Measurements from ENCODE around the gene ALDH3A2. TPM values are rescaled to one million over a fixed set of nuclear protein-coding genes. Genes with fewer than 3 reads are reported as not detected.
A peak's percentile ranks its signal among the peaks of the same experiment; 100 is the strongest.
"Not testable (repeated sequence)": the region's sequence is repeated elsewhere in the genome, so short reads cannot be mapped to it uniquely, and the experiment has no call there.

ALDH3A2 gene
- total and polyA plus RNA-seq, 12 donors, result 20.6 to 104 (median 66.1) TPM

DNA sequence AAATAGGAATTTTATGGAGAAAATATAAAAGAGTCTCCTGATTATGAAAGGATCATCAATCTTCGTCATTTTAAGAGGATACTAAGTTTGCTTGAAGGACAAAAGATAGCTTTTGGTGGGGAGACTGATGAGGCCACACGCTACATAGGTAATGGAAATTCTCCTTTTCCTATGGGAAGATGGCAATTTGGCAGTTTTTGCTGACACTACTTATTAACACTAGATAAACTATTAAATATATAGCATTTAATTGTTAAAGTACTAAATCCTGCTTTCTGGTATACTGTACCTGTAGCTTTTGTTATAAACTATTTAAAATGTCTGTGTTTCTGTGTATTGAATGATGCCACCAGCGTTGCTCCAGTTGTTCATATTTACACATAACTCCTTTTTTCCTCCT, 12.6 kb downstream of the ALDH3A2 start:
- Histone ChIP-seq H3K4me3 (no peak overlapping the region), H3K36me3 (peaks cover 0 to 96% (median 30%) of the 10 kb centered on the region in 9 donors), H3K27me3 (no peaks in the 10 kb centered on the region), H3K4me1 (peaks cover 0 to 32% (median 13%) of the 10 kb centered on the region in 9 donors), H3K27ac (no peak overlapping the region), H3K9me3 (no peaks in the 10 kb centered on the region)
- 97 to 98% methylated on average over 3 of the region's 3 CpGs for WGBS, 2 donors
- intact Hi-C loops (cut with DNase I), result loop anchor here in 1 of 10 donors (10.0 kb wide), 1 partner anchor 84 kb away; the partner anchor contains the start of gene ALDH3A1
- DNase-seq (no peak), ATAC-seq (no peak)
- TF ChIP-seq, protein P1, sequence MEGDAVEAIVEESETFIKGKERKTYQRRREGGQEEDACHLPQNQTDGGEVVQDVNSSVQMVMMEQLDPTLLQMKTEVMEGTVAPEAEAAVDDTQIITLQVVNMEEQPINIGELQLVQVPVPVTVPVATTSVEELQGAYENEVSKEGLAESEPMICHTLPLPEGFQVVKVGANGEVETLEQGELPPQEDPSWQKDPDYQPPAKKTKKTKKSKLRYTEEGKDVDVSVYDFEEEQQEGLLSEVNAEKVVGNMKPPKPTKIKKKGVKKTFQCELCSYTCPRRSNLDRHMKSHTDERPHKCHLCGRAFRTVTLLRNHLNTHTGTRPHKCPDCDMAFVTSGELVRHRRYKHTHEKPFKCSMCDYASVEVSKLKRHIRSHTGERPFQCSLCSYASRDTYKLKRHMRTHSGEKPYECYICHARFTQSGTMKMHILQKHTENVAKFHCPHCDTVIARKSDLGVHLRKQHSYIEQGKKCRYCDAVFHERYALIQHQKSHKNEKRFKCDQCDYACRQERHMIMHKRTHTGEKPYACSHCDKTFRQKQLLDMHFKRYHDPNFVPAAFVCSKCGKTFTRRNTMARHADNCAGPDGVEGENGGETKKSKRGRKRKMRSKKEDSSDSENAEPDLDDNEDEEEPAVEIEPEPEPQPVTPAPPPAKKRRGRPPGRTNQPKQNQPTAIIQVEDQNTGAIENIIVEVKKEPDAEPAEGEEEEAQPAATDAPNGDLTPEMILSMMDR (IDR thresholded peaks at IDR 0.05), result no peak

DNA sequence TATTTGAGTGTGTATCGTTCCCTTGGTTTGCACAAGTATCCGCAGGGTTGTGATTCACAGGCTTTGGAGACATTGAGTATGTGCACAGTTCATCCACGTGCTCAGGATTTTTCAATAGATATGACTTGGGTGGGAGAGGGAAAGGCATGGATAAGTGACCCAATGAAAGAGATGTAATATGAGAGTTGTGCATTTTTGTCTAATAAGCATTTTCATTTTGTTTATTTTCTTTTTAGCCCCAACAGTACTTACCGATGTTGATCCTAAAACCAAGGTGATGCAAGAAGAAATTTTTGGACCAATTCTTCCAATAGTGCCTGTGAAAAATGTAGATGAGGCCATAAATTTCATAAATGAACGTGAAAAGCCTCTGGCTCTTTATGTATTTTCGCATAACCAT, 14.5 kb downstream of the ALDH3A2 start:
- WGBS, 2 donors, result 95 to 96% methylated on average over 6 of the region's 6 CpGs
- DNase-seq, result no peak
- ATAC-seq, result no peak
- H3K27ac ChIP-seq, result no peak overlapping the region
- no peak overlapping the region for H3K4me3 ChIP-seq
- intact Hi-C loops (cut with DNase I), result loop anchor here in 1 of 10 donors (10.0 kb wide), 1 partner anchor 82 kb away; the partner anchor contains the start of gene ALDH3A1
- H3K4me1 ChIP-seq, result peaks cover 0 to 26% (median 10%) of the 10 kb centered on the region in 9 donors
- no peaks in the 10 kb centered on the region for H3K9me3 ChIP-seq
- TF ChIP-seq, protein P1 (IDR thresholded peaks at IDR 0.05), result no peak
- no peaks in the 10 kb centered on the region for H3K27me3 ChIP-seq
- peaks cover 0 to 93% (median 19%) of the 10 kb centered on the region in 9 donors for H3K36me3 ChIP-seq

DNA sequence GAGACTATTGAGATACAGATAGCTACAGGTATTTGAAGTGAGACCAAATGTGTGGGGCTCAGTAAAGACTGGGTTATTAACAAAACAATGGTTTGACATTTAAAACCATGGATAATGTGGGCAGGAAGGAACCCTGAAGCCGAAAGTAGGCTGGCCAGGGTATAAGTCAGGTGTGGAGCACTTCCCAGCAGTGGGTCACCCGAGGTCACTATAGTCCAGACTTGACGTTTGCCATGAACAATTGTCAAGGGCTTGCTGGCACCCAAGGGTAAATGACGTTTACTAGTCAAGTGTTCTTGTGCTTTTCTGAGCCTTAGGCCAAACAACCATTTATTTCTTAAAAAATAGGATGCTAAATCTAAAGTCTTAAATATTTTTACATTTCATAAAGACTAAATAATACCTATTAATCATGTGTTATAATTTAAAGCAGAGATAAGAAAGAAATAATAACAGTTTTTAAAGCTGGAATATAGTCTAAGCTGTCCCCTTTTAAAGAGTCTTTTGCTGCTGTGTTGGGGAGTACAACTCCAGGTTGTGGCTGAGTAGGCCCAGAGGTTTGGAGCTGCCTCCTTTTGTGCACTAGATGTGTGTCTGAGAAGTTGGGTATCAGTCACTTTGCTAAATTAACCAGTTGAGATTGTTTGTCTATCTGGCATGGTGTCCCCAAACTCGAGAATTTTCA, 15.7 kb downstream of the ALDH3A2 start:
- TF ChIP-seq, protein P1 (IDR thresholded peaks at IDR 0.05), result no peak
- DNase-seq (peak in 1 of 2 donors; percentile 72), ATAC-seq (peak; percentile 77 to 98 (median 92))
- peak overlapping the region in 6 of 10 donors; percentile 13 to 64 (median 50) for H3K27ac ChIP-seq
- intact Hi-C loops (cut with DNase I), result loop anchor here in 1 of 10 donors (10.0 kb wide), 1 partner anchor 81 kb away; the partner anchor contains the start of gene ALDH3A1
- no peak overlapping the region for H3K4me3 ChIP-seq
- 39 to 41% methylated on average over 5 of the region's 5 CpGs for WGBS, 2 donors
- H3K4me1 ChIP-seq, result peaks cover 0 to 24% (median 10%) of the 10 kb centered on the region in 9 donors
- no peaks in the 10 kb centered on the region for H3K9me3 ChIP-seq
- peaks cover 0 to 94% (median 19%) of the 10 kb centered on the region in 9 donors for H3K36me3 ChIP-seq
- no peaks in the 10 kb centered on the region for H3K27me3 ChIP-seq

DNA sequence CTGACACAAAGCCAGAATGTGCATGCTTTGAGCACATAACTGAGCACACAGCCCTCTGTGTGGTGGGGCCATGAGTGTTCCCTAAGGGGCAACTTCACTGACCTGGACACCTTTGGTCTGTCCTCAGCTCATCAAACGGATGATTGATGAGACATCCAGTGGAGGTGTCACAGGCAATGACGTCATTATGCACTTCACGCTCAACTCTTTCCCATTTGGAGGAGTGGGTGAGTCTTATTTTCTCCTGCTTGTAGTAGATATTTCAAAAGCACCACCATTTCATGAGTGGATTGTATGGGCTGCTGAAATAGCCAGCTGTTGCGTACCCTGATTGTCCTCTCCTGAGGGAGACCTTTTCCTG, 16.2 kb downstream of the ALDH3A2 start:
- TF ChIP-seq, protein P1 (IDR thresholded peaks at IDR 0.05), result no peak
- H3K27ac ChIP-seq, result peak overlapping the region in 5 of 10 donors; percentile 1 to 59 (median 49)
- H3K4me3 ChIP-seq, result no peak overlapping the region
- H3K36me3 ChIP-seq, result peaks cover 0 to 96% (median 19%) of the 10 kb centered on the region in 9 donors
- H3K4me1 ChIP-seq, result peaks cover 0 to 19% (median 10%) of the 10 kb centered on the region in 9 donors
- intact Hi-C loops (cut with DNase I), result loop anchor here in 1 of 10 donors (10.0 kb wide), 1 partner anchor 80 kb away; the partner anchor contains the start of gene ALDH3A1
- DNase-seq (no peak), ATAC-seq (peak in 1 of 8 donors; percentile 33)
- 90 to 92% methylated on average over 4 of the region's 4 CpGs for WGBS, 2 donors
- H3K27me3 ChIP-seq, result no peaks in the 10 kb centered on the region
- H3K9me3 ChIP-seq, result no peaks in the 10 kb centered on the region

DNA sequence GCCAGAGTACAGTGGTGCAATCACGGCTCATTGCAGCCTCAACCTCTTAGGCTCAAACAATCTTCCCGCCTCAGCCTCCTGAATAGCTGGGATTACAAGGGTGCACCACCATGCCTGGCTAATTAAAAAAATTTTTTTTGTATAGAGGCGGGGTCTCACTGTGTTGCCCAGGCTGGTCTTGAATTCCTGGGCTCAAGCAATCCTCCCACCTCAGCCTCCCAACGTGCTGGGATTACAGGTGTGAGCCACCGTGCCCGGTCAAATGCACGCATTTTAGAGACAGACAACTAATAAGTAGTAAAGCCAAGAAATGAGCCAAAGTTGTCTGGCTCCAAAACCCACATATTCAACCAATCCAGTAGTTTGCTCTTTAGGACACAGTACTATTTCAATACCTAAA, 21.1 kb downstream of the ALDH3A2 start:
- not testable (repeated sequence) for H3K9me3 ChIP-seq, H3K27me3 ChIP-seq, ATAC-seq, H3K4me3 ChIP-seq, DNase-seq, H3K27ac ChIP-seq
- intact Hi-C loops (cut with DNase I), result loop anchor here in 1 of 10 donors (10.0 kb wide), 1 partner anchor 75 kb away; the partner anchor contains the start of gene ALDH3A1
- Histone ChIP-seq H3K4me1 (peaks cover 9 to 37% (median 20%) of the 10 kb centered on the region in 9 donors), H3K36me3 (peaks cover 0 to 94% (median 12%) of the 10 kb centered on the region in 9 donors)
- 96 to 98% methylated on average over 7 of the region's 7 CpGs for WGBS, 2 donors

Data from heart right ventricle (tissue), 16 donors.